Kasumi-1 (cell line): ENCODE results near the gene ECI1.
"Not testable (repeated sequence)": the region's sequence is repeated elsewhere in the genome, so short reads cannot be mapped to it uniquely, and the experiment has no call there.

Experiments used
- DNase-seq, 2 experiments: peaks; one replicate each; lab custom pipeline; 2025; lab: John Stamatoyannopoulos, UW

Gene ECI1

DNA sequence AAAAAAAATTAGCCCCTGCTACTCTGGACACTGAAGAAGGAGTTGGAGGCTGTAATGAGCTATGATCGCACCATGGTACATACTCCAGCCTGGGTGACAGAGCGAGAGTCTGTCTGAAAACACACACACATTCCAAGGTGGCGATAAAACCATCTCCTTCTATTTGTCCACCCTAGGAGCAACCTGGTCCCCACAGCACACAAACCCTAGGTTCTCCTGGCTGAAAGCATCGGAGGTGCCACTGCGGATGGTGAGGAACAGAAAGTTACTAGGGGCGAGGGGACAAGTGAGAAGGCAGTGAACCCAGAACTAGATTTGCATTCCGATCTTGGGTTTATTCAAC, 1.4 kb upstream of the ECI1 start:
- no peak for DNase-seq

DNA sequence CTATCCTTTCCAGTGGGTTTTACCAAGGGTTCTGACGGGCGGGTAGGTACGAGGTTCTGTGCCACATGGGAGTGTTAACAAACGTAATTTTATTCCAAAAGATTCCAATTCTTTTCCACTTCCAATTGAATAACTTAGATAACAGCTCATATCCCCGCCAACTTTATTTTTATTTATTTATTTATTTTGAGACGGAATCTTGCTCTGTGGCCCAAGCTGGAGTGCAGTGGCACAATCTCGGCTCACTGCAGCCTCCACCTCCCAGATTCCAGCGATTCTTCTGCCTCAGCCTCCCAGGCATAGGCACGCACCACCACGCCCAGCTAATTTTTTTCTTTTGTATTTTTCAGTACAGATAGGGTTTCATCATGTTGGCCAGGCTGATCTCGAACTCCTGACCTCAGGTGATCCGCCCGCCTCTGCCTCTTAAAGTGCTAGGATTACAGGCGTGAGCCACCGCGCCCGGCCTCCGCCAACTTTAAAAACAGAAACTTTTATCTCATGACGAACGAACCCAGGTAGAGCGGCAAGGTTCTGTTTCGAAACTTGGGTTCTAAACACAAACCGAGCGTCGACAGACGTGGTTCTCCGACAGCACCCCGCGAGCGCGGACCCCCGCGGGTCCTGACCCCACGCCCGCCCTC, 613 bp downstream of the ECI1 start:
- DNase-seq = peak in 1 of 2 experiments; percentile 6

DNA sequence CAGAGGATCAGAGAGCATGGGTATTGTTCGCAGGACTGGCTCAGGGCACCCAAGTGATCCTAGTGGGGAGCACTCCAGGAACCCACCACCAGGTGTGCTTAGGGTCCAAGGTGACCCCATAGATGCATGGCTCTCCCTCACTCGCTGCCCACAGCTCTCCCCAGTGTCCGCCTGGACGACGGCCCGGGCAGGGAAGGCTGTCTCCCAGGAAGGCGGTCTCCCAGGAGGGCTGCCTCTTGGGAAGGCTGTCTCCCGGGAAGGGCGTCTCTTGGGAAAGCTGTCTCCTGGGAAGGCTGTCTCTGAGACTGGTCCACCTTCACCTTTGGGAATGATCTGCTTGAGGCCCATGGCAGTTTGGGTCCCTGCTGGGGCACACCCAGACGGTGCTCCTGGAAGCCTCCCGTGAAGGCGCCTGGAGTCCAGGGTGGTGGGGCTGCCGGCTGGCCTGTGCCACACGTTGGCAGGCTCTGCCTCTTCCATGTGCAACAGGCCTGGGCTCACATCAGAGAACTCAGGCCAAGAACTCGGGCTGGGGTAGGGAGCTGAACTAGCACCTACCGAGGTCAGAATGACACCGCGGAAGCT, 5.0 kb downstream of the ECI1 start:
- no peak for DNase-seq

DNA sequence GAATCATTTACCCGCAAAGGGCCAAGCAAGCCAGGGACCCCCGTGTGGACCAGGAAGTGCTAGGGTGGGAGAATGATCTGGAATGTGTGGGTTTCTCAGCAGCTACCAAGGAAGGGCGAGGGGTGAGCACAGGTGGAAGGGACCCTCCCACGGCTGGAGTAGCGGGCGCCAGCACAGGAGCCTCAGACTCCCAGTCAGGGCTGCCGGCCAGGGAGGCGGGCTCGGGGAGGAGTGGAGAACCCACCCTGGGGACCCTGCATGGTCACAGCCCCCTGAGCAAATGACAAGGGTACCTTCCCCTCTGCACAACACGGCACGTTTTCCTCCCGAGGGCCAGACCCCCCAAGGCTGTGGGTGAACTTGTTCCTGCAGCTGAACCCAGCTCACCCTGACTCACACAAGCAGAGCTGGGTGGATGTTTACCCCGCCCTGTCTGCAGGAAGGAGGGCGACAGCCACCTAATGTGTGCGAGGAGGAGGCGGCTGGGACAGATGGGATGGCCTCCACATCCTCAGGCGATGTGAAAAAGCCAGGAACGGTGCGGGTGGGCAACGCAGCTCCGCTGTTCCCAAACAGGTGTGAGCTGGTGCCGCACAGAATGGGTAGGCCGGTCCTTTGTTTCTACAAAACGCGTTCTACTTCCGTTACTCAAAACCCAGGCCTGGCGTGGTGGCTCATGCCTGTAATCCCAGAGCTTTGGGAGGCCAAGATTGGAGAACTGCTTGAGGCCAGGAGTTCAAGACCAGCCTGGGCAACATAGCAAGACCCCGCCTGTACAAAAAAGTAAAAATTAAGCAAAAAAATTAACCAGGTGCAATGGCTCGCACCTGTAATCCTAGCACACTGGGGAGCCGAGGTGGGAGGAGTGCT, 6.2 kb downstream of the ECI1 start:
- no peak for DNase-seq

DNA sequence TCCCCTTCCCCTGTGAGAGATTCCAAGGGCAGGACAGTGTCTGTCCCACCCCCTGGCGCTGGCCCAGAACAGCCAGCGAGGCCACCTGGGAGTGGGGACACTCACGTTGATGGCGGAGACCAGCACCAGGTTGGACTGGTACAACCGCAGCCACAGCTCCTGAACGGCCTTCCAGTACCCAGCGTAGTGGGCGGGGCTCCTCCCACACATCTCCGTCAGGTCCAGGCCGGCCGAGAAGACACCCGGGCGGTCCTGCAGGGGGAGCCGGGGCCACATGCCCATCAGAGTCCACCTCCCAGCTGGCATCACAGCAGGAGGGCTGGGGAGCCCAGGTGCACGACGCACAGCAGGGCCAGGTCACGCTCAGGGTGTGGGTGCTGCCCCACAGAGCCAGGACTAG, 7.1 kb downstream of the ECI1 start:
- no peak for DNase-seq

DNA sequence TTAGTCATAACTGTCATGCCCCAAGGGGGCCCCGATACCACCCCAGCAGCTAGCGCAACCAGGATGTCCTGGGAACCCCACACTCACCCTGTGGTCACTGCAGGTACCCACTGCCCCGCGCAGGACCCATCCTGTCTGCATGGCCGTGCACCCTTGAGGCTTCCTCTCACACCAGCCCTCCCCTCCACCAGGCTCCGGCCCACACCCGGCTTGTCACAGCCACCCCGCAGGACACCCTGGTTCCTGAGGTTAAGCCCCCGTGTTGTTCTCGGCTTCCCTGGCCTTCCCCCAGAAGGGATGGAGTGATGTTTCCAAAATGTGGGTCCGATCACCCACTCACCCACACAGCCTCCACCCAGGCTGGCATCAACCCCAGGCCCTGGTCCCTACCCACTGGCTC, 7.6 kb downstream of the ECI1 start:
- no peak for DNase-seq

DNA sequence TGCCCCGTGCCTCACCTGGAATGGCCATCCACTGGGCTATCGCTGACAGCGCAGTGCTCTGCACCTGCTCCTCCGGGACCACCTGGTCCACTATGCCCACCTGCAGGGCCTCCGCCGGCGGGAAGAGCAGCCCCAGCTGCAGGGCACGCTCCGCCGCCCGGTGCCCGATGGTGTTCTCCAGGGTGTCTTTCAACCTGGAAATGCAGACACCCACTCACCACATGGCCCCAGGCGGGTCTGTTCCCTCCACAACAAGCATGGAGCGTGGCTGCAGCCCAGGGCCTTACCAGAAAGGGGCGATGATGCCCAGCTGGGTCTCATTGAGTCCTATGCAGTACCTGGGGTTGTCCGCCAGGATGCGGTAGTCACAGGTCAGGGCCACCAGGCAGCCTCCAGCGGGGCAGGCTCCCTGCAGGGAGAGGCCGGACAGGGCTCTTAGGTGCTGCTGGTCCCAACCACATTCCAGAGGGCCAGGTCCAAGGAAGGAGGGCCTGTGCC, 8.3 kb downstream of the ECI1 start:
- no peak for DNase-seq

DNA sequence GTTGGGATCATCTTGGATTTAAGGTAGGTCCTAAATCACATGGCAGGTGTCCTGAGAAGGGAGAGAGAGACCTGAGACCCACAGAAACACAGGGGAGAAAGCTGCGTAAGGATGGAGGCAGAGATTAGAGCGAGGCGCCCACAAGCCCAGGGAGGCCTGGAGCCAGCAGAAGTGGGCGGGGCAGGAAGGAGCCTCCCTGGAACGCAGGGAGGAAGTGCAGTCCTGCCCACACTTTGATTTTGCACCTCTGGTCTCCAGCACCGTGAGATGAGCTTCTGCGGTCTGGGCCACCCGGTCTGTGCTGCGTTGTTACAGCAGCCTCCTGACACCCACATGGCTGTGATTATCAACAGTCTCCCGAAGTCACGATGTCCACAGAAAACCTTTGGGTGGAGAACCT, 8.8 kb downstream of the ECI1 start:
- no peak for DNase-seq

DNA sequence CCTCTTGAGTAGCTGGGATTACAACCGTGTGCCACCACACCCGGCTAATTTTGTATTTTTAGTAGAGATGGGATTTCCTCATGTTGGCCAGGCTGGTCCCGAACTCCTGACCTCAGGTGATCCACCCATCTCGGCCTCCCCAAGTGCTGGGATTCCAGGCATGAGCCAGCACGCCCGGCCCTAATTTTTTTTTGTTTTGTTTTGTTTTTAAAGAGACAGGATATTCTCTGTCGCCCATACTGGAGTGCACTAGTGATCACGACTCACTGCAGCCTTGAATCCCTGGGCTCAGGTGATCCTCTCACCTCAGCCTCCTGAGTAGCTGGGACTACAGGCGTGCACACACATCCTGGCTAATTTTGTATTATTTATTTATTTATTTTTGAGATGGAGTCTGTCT, 11.1 kb downstream of the ECI1 start:
- not testable (repeated sequence) for DNase-seq

DNA sequence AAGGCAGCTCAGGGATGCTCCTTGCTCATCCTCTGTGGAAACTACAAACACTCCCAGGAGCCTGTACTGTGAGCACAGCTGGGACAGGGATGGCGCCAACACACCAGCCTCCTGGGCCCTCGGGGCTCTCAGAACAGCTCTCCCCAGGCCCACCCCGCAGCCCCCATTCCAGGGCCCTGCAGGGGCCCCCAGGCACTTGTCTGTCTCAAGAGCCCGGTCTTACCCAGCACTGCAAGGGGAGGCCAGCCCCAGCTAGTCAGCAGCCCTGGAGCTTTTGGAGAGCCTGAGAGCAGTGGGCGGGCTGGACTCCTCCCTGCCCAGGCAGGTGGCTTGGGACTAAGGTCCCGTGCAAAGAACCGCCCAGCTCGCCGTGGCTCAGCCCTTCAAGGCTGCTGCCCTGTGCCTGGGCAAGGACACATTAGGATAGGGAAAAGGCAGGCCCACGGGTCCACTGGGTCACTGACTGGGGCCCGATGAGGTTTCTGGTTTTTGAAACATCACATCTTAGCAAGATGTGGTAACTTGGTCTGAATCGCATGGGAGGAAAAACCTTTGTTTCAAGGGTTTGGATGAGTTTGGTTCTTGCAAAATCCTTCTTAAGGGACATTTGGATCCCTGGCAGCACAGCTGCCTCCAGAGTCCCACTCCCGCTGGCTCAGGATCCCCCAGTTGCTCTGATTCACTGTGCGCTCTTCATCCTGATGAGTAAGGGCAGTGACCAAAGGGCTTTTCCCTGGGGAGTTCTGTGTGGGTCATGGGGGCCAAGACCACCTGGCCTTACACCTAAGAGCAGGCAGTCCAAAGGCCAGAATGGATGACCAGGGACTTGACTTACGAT, 12.3 kb downstream of the ECI1 start:
- DNase-seq = no peak

DNA sequence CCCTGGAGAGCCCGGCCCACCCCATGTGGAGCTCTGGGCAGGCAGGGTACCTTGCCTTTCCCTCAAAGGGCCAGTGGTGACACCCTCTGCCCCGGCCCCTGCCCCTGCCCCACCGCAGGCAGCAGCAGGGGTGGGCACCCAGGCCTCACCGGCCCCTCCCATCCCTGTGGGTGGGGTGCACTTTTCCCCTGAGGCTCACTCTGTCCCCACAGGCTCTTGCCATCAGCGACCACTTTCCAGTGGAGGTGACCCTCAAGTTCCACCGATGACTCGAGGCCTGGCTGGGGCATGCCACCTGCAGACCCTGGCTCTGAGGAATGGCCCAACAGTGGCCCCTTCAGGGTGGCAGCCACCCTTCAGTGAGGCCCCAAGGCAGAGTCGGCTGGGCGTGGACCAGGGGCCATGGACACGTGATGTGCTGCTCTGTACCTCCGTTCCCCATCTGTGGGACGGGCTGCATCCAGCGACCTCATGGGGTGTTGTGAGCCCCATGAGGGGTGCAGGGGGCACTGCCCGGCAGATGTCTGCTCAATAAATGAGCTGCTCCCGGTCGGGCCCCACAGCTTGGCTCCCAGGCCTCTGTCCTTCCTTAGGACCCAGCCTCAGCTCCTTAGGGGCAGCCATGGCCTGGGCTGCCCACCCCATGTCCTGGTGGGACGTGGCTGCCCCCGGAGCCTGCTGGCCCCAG, 13.1 kb downstream of the ECI1 start:
- no peak for DNase-seq

DNA sequence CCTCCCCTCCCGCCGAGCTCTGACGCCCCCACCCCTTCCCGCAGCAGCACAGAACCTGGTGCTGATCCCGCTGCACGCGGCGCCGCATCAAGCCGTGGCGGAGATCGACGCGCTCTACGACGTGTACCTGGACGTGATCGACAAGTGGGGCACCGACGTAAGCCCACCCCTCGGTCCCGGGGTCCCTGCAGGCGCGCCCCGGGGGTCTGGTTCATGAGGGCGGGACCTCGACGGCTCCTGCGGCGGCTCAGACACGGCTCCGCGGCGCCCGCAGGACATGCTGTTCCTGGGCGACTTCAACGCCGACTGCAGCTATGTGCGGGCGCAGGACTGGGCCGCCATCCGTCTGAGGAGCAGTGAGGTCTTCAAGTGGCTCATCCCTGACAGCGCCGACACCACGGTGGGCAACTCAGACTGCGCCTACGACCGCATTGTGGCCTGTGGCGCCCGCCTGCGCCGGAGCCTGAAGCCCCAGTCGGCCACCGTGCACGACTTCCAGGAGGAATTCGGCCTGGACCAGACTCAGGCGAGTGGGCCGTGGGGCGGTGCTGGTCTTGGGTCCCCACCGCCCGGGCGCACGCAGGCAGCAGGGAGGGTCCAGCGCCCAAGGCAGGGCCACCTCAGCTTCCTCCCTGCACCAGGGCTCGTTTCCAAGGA, 13.8 kb downstream of the ECI1 start:
- DNase-seq = no peak

DNA sequence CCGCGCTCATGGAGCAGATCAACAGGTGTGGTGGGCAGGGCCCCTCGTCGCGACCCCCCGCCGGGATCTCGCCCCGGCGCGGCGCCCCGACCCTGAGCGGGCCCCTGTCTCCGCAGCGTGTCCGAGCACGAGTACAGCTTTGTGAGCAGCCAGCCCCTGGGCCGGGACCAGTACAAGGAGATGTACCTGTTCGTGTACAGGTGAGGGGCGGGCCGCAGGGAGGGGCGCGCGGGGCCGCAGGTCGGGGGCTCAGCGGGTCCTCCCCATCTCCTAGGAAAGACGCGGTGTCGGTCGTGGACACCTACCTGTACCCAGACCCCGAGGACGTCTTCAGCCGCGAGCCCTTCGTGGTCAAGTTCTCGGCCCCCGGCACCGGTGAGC, 14.3 kb downstream of the ECI1 start:
- DNase-seq = no peak

DNA sequence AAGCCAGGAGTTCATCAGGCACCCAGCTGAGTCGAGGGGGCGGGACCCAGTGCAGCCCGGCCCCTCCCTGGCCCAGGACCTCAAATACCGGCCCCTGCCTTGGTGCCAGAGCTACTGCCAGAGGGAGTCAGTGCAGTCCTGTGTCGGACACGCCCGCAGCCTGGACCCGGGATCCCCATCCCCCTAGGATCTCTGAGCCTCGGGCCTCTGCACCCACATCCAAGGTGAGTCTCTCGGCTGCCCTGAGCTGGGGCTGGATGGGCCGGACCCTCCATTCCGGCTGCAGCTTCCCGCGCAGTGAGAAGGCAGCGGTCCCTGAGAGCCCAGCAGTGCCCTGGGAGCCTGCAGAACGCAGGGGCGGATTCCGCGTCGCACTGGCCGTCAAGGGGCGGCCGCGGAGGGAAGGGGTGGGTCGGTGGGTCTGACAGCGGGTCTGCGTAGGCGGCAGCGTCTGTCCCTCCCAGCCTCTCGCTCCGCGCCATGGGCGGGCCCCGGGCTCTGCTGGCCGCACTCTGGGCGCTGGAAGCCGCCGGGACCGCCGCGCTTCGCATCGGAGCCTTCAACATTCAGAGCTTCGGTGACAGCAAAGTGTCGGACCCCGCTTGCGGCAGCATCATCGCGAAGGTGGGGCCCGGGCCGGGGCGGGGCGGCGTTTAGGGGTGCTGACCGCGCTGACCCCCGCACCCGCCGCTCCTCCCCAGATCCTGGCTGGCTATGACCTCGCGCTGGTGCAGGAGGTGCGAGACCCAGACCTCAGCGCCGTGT, 14.9 kb downstream of the ECI1 start, which contains the start of gene DNASE1L2:
DNASE1L2 (plus strand) TSS at position 108 of the 765 bp plus-strand sequence; CDS start at position 481, 373 bp downstream.
- DNase-seq = no peak

DNA sequence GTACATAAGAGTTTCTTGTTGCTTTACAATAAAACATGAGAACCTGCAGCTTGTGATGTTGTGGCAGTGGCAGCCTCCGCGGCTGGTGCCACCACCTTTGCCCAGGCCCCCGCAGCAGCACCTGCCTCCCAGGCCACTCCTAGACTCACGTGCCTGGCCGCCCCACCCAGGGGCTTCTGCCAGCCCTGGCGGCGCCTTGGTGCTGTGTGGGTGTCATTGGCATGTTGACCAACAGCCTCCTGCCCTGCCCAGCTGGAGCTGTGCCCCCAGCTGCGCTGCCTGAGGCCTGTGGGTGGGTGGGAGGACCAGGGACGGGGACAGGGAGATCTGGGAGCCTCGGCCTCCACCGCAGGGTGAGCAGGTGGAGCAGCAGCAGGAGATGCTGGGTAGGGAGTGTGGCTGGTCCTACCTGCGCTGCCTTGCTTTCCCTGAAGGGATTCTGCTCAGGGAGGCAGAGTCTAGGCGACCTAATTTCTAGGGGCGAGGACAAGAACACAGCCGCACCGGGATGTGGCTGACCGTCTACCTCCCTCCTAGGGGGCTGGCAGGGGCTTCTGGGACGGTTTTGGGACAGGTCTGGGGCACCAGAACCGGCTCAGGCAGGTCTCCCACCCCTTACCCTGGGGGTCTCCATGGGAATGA, 15.6 kb downstream of the ECI1 start:
- DNase-seq = no peak

DNA sequence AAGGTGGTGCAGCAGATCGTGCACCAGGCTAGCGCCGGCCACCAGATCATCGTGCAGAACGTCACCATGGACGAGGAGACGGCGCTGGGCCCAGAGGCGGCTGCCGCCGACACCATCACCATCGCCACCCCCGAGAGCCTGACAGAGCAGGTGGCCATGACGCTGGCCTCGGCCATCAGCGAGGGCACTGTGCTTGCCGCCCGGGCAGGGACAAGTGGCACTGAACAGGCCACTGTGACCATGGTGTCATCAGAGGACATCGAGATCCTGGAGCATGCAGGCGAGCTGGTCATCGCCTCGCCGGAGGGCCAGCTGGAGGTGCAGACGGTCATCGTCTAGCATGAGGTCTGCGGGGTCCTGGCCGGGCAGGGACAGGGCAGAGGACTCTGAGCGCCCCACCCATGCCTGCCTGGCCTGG, 16.1 kb downstream of the ECI1 start:
- no peak for DNase-seq

DNA sequence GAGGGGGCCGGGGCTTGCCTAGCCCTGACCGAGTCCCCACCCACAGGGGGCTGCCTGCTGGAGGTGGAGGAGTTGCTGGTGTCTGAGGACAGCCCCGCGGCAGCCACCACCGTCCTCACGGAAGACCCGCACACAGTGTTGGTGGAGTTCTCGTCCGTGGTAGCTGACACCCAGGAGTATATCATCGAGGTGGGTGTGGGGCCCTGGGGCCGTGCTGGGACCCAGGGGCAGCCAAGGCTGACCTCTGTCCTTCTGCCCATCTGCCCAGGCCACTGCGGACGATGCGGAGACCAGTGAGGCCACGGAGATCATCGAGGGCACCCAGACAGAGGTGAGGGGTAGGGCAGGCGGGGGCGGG, 16.6 kb downstream of the ECI1 start:
- DNase-seq = no peak

DNA sequence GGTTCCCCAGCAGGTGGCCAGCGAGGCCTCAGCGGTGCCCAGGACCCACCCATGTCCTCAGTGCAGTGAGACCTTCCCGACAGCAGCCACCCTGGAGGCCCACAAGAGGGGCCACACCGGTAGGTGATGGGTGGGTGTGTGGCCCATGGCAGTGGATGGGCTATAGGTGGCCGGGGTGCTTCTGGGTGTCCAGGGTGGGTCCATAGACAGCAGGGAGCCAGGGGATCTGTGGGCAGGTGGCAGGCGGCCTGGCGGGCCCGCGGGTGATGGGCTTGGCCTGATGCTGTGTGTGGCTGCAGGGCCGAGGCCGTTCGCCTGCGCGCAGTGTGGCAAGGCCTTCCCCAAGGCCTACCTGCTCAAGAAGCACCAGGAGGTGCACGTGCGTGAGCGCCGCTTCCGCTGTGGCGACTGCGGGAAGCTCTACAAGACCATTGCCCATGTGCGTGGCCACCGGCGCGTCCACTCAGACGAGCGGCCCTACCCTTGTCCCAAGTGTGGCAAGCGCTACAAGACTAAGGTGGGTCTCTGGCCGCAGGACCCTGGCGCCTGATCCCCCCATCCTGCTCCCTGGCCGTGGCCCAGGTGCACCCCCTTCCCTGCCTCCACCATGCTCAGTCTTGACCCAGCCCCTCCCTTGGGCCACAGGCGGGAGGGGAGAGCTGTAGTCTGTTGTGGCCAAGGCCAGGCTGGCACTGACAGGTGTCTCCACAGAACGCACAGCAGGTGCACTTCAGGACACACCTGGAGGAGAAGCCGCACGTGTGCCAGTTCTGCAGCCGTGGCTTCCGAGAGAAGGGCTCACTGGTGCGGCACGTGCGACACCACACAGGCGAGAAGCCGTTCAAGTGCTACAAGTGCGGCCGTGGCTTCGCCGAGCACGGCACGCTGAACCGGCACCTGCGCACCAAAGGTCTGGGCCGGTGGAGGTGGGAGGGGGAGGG, 17.2 kb downstream of the ECI1 start:
- DNase-seq = no peak
